ENCODE measurements around the gene CDC42EP4. TPM values are rescaled to one million over a fixed set of nuclear protein-coding genes. Genes with fewer than 3 reads are reported as not detected.

The CDC42EP4 gene
- total and polyA plus RNA-seq, 10 of the 15 experiments (the other 5 are each of a cell fraction or from before 2014, with no cell fraction given), result 0.05 to 7.1 (median 2.7) TPM

- Histone ChIP-seq H3K27me3 (replicated peaks in 1 of 2; ENCODE audit: control insufficient read depth in 2 of 2, insufficient read depth in 2 of 2, low read length in 1 of 2) (no peaks in the 10 kb centered on the region), H3K36me3 (ENCODE audit: control insufficient read depth in 2 of 2, insufficient read depth in 2 of 2, low read length in 1 of 2) (no peaks in the 10 kb centered on the region), H3K9me3 (replicated peaks; ENCODE audit: control insufficient read depth, insufficient read depth, low read length) (no peaks in the 10 kb centered on the region), H3K27ac (ENCODE audit: control insufficient read depth, insufficient read depth) (no peak overlapping the region), H3K4me2 (ENCODE audit: control insufficient read depth, insufficient read depth) (no peak overlapping the region), H3K79me2 (ENCODE audit: control insufficient read depth, insufficient read depth, low read length) (no peaks in the 10 kb centered on the region), H3K4me1 (ENCODE audit: control insufficient read depth, insufficient read depth, low read length) (peaks cover 12% of the 10 kb centered on the region), H3K4me3 (no peak overlapping the region), H3K9ac (ENCODE audit: control insufficient read depth, insufficient read depth, low read length) (no peak overlapping the region), H4K20me1 (ENCODE audit: control insufficient read depth, insufficient read depth) (no peaks in the 10 kb centered on the region), H2AFZ (ENCODE audit: control insufficient read depth, low read depth, low read length) (no peak overlapping the region)
- WGBS (ENCODE audit: insufficient coverage, insufficient replicate concordance, low lambda C conversion rate, missing lambda C conversion rate), result 53% methylated on average over 3 of the region's 3 CpGs
- ATAC-seq (no peak), DNase-seq (ENCODE audit: low read depth, low spot score) (no peak), FAIRE-seq (no peak)
- CTCF ChIA-PET, result interaction anchor here (1.0 to 2.0 kb wide), 2 partner anchors 22 to 50 kb away, joined by 3 to 7 read pairs; no protein-coding TSS in a partner anchor
- intact Hi-C loops (cut with micrococcal nuclease; ENCODE audit: unreplicated experiment), result no loop called here
- POLR2A ChIA-PET, result interaction anchor here (0.9 to 1.0 kb wide), 2 partner anchors 25 to 28 kb away, joined by 3 to 6 read pairs; no protein-coding TSS in a partner anchor
- TF ChIP-seq ZBTB33 (IDR thresholded peaks at IDR 0.05), result no peak
- TF ChIP-seq NFXL1 (IDR thresholded peaks at IDR 0.05; ENCODE audit: borderline replicate concordance), result no peak
- no peak for TF ChIP-seq BACH1 (IDR thresholded peaks at IDR 0.05; ENCODE audit: borderline replicate concordance)
- TF ChIP-seq SUZ12 (IDR thresholded peaks at IDR 0.05; ENCODE audit: unreplicated experiment), result no peak
- TF ChIP-seq SP1 (IDR thresholded peaks at IDR 0.05; ENCODE audit: low read depth, low read length), result no peak
- TF ChIP-seq ZNF274 (IDR thresholded peaks at IDR 0.05; ENCODE audit: insufficient read depth, insufficient read length), result no peak
- TF ChIP-seq MTA3 (IDR thresholded peaks at IDR 0.05; ENCODE audit: borderline replicate concordance, low read length), result no peak
- no peak for TF ChIP-seq ZNF384 (IDR thresholded peaks at IDR 0.05; ENCODE audit: borderline replicate concordance, low read depth, low read length)
- TF ChIP-seq MAX (IDR thresholded peaks at IDR 0.05; ENCODE audit: low read depth, low read length), result no peak
- no peak for TF ChIP-seq BCL11A (IDR thresholded peaks at IDR 0.05; ENCODE audit: low read depth, low read length)
- TF ChIP-seq SREBF1 (IDR thresholded peaks at IDR 0.05; ENCODE audit: low read length), result no peak
- no peak for TF ChIP-seq MTA2 (IDR thresholded peaks at IDR 0.05; ENCODE audit: low read depth)
- TF ChIP-seq FOXM1 (IDR thresholded peaks at IDR 0.05; ENCODE audit: low read depth, low read length), result no peak
- BruUV-seq (replicated peaks), result no TSS peak
- SMC1A ChIA-PET (ENCODE audit: uncharacterized antibody, unreplicated experiment), result no interaction called here
- in situ Hi-C loops (cut with MboI), result no loop called here
- RAD21 ChIA-PET (ENCODE audit: unreplicated experiment), result interaction anchor here (1.1 kb wide), 1 partner anchor 9 kb away, joined by 3 read pairs; the partner anchor contains the start of gene CDC42EP4
These were observed 8.0 kb upstream of the CDC42EP4 start for GRCh38 chr17:73319766-73320165.

All from GM12878 (cell line).